ENCODE measurements around the gene AGBL1.

DNA sequence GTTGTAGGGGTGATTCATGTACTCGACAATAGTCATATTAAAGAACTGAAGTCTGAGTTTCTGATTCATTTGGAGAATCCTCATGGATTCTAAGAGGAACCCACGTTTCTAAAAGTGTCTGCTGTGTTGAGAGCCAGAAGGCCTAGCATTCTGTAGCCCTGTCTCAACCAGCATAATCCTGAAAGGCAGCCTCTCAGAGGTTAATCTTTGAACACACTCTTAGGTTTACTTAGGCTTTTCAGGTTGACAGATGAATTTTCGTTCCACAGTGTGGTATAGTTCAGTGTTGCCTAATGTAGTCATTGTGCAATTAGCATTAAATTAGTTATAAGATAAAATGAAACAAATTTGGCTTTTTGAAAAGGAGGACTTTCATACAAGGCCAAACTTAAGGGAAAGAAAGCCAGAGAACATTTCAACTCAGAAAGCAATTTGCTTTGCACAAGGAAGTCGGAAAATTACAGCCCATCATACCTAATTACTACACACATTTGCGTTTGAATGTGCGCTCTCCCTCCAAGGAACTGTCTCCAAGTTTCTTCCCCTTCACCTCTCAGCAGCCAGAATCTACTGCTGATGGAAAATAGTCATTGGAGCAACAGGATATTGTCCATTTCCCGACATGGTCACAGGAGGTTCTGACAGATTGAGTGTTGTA is 42.0 kb downstream of the AGBL1 start:
- TF ChIP-seq POLR2A (IDR thresholded peaks at IDR 0.05) (no peak), CTCF (IDR thresholded peaks at IDR 0.05) (no peak)
